ENCODE measurements around the gene SOX8.

The SOX8 gene

GRCh38 chr16:964356-965035 is 17.1 kb upstream of the SOX8 start:
- ChIA-PET CTCF (interaction anchor here (2.0 kb wide), 1 partner anchor 93 kb away, joined by 7 read pairs; no protein-coding TSS in a partner anchor), POLR2A (interaction anchor here (0.7 kb wide), 1 partner anchor 74 kb away, joined by 5 read pairs; no protein-coding TSS in a partner anchor)
- Histone ChIP-seq H3K27ac (ENCODE audit: extremely low read depth, low read depth, low read length) (no peak overlapping the region), H3K9me3 (ENCODE audit: control insufficient read depth, insufficient read depth, low read depth, low read length) (no peaks in the 10 kb centered on the region), H3K4me1 (ENCODE audit: control insufficient read depth, insufficient read depth, low read length) (no peaks in the 10 kb centered on the region), H3K36me3 (ENCODE audit: control insufficient read depth in 2 of 2, insufficient read depth in 1 of 2, low read length in 2 of 2) (peaks cover 0 to 26% of the 10 kb centered on the region in 2 experiments; a peak in 1 of 3 replicates), H3K4me3 (ENCODE audit: low read depth, low read length) (no peak overlapping the region)
- TF ChIP-seq ZNF639 (tag by site-specific recombination; IDR thresholded peaks at IDR 0.05) (no peak), ZNF600 (tag by site-specific recombination; IDR thresholded peaks at IDR 0.05) (no peak), ZNF501 (tag by site-specific recombination; IDR thresholded peaks at IDR 0.05) (no peak), SP7 (tag by site-specific recombination; IDR thresholded peaks at IDR 0.05) (no peak), PRDM10 (tag by site-specific recombination; IDR thresholded peaks at IDR 0.05) (no peak), ZFP3 (tag by site-specific recombination; IDR thresholded peaks at IDR 0.05; ENCODE audit: low read depth) (no peak), PRDM6 (tag by site-specific recombination; IDR thresholded peaks at IDR 0.05) (0 out of 2 replicates have a peak, but pooled peaks have one; percentile 34), ZNF362 (tag by site-specific recombination; IDR thresholded peaks at IDR 0.05) (peak; percentile 72), KLF7 (tag by site-specific recombination; IDR thresholded peaks at IDR 0.05; ENCODE audit: borderline replicate concordance) (no peak), ZNF518A (tag by site-specific recombination; conservative IDR thresholded peaks at IDR 0.05; ENCODE audit: low read depth) (no peak), PATZ1 (tag by site-specific recombination; IDR thresholded peaks at IDR 0.05) (no peak)
- TF ChIP-seq, protein P1, sequence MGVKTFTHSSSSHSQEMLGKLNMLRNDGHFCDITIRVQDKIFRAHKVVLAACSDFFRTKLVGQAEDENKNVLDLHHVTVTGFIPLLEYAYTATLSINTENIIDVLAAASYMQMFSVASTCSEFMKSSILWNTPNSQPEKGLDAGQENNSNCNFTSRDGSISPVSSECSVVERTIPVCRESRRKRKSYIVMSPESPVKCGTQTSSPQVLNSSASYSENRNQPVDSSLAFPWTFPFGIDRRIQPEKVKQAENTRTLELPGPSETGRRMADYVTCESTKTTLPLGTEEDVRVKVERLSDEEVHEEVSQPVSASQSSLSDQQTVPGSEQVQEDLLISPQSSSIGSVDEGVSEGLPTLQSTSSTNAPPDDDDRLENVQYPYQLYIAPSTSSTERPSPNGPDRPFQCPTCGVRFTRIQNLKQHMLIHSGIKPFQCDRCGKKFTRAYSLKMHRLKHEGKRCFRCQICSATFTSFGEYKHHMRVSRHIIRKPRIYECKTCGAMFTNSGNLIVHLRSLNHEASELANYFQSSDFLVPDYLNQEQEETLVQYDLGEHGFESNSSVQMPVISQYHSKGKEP (tag by site-specific recombination; IDR thresholded peaks at IDR 0.05): no peak

Data from HEK293 (cell line).